A549 treated with RU486 at 1 μM for 4 hours (cell line): ENCODE results near the gene NAALADL1. TPM values are rescaled to one million over a fixed set of nuclear protein-coding genes. Genes with fewer than 3 reads are reported as not detected.

Source experiments
- total RNA-seq: library from RNA; stranded (reverse); fragments of 200-300 nt; extraction: Qiagen RNA extraction; gene quantifications from 5 replicates; pipeline ENCODE4 v1.2.3, GENCODE V29; 2022; ENCODE audit warnings: low read depth

Gene NAALADL1
- total RNA-seq: not detected in 5 replicates

GRCh38 chr11:65058419-65059054 is at the start of gene NAALADL1:
Gene NAALADL1 (minus strand): TSS chr11:65058553. CDS start chr11:65058521, 32 bp downstream.

GRCh38 chr11:65095974-65096806 is 37.8 kb upstream of the NAALADL1 start, which contains the start of gene VPS51:
Gene VPS51 (plus strand): TSS chr11:65096214. CDS start chr11:65096251, 37 bp downstream.

GRCh38 chr11:65083834-65084597 is 25.7 kb upstream of the NAALADL1 start, which contains the start of the genes CDCA5 and ZFPL1:
Gene CDCA5 (minus strand): TSS chr11:65084040. CDS start chr11:65083978, 62 bp downstream.
Gene ZFPL1 (plus strand): TSS chr11:65084222. CDS start chr11:65084699, 477 bp downstream.

GRCh38 chr11:65040847-65041622 is 17.3 kb downstream of the NAALADL1 start, which contains the start of gene SAC3D1:
Gene SAC3D1 (plus strand): TSS chr11:65041210. CDS start chr11:65041293, 83 bp downstream.

GRCh38 chr11:65027213-65028067 is 30.9 kb downstream of the NAALADL1 start, which contains the start of gene SNX15:
Gene SNX15 (plus strand): TSS chr11:65027439. CDS start chr11:65027538, 99 bp downstream.

GRCh38 chr11:65013888-65014725 is 44.2 kb downstream of the NAALADL1 start, which contains the start of gene ARL2:
Gene ARL2 (plus strand): TSS chr11:65014160. CDS start chr11:65014208, 48 bp downstream.

GRCh38 chr11:64996710-64997380 is 61.5 kb downstream of the NAALADL1 start, which contains the start of gene BATF2:
Gene BATF2 (minus strand): TSS chr11:64996971. CDS start chr11:64996914, 57 bp downstream.

Other genes with a start within 250 kb of the NAALADL1 start
- gene MEN1, start 248.0 kb downstream of the NAALADL1 start, total RNA-seq: 25.5 to 41.2 TPM (median 37.0 TPM) in 5 replicates
- gene CDC42BPG, start 213.9 kb downstream of the NAALADL1 start, total RNA-seq: 0.95 to 1.9 TPM (median 1.5 TPM) in 5 replicates
- 105 to 137 TPM (median 131 TPM) in 5 replicates for gene EHD1, start 179.9 kb downstream of the NAALADL1 start, total RNA-seq
- 13.4 to 25.2 TPM (median 22.4 TPM) in 5 replicates for gene ATG2A, start 141.3 kb downstream of the NAALADL1 start, total RNA-seq
- 4.3 to 5.9 TPM (median 4.6 TPM) in 5 replicates for gene PPP2R5B, start 133.9 kb downstream of the NAALADL1 start, total RNA-seq
- gene GPHA2, start 122.7 kb downstream of the NAALADL1 start, total RNA-seq: not detected in 5 replicates
- gene MAJIN, start 86.4 kb downstream of the NAALADL1 start, total RNA-seq: not detected in 5 replicates
- gene BATF2, start 61.6 kb downstream of the NAALADL1 start, total RNA-seq: 0.71 to 1.2 TPM (median 0.86 TPM) in 5 replicates
- gene ARL2, start 44.4 kb downstream of the NAALADL1 start, total RNA-seq: 168 to 199 TPM (median 191 TPM) in 5 replicates
- gene SNX15, start 31.1 kb downstream of the NAALADL1 start, total RNA-seq: 18.6 to 23.3 TPM (median 21.8 TPM) in 5 replicates
- gene SAC3D1, start 17.3 kb downstream of the NAALADL1 start, total RNA-seq: 35.9 to 63.7 TPM (median 56.6 TPM) in 5 replicates
- gene CDCA5, start 25.5 kb upstream of the NAALADL1 start, total RNA-seq: 56.3 to 71.6 TPM (median 66.3 TPM) in 5 replicates
- gene ZFPL1, start 25.7 kb upstream of the NAALADL1 start, total RNA-seq: 29.8 to 38.6 TPM (median 32.9 TPM) in 5 replicates
- 51.9 to 62.4 TPM (median 53.8 TPM) in 5 replicates for gene VPS51, start 37.7 kb upstream of the NAALADL1 start, total RNA-seq
- 5.2 to 8.7 TPM (median 6.5 TPM) in 5 replicates for gene TM7SF2, start 53.3 kb upstream of the NAALADL1 start, total RNA-seq
- 13.4 to 26.8 TPM (median 23.3 TPM) in 5 replicates for gene ZNHIT2, start 59.1 kb upstream of the NAALADL1 start, total RNA-seq
- 832 to 1,047 TPM (median 993 TPM) in 5 replicates for gene FAU, start 63.6 kb upstream of the NAALADL1 start, total RNA-seq
- gene MRPL49, start 63.8 kb upstream of the NAALADL1 start, total RNA-seq: 66.5 to 79.9 TPM (median 72.3 TPM) in 5 replicates
- gene SYVN1, start 76.0 kb upstream of the NAALADL1 start, total RNA-seq: 27.8 to 43.7 TPM (median 41.1 TPM) in 5 replicates
- not detected in 5 replicates for gene SPDYC, start 111.7 kb upstream of the NAALADL1 start, total RNA-seq
- gene CAPN1, start 123.4 kb upstream of the NAALADL1 start, total RNA-seq: 90.5 to 114 TPM (median 104 TPM) in 5 replicates
- gene POLA2, start 203.4 kb upstream of the NAALADL1 start, total RNA-seq: 13.0 to 21.6 TPM (median 16.9 TPM) in 5 replicates